SK-N-SH treated with all-trans-retinoic acid at 6 μM for 48 hours (cell line): ENCODE measurements around the gene SMAD5.

Experiments
- ATAC-seq: fragments of 200-7000 bp; cut with Tn5 transposase; 3 replicates; pipeline ENCODE4 v1.9.1; 2020; ENCODE audit warnings: mild to moderate bottlenecking, moderate library complexity
- ARNTL ChIP-seq: fragments of 450-650 bp; formaldehyde crosslinking; IDR thresholded peaks from 2 replicates; pipeline ENCODE4 v1.5.0; 2020; ENCODE audit warnings: low read depth, mild to moderate bottlenecking, moderate library complexity, borderline replicate concordance
- BACH2 ChIP-seq: fragments of 250-450 bp; sonication (Bioruptor Pico); IDR thresholded peaks from 2 replicates; pipeline ENCODE4 v1.9.0; 2021; ENCODE audit warnings: mild to moderate bottlenecking, borderline replicate concordance
- CSDC2 ChIP-seq: fragments of 250-450 bp; sonication (Bioruptor Pico); IDR thresholded peaks from 2 replicates; pipeline ENCODE4 v1.5.0; 2020; ENCODE audit warnings: mild to moderate bottlenecking, moderate library complexity
- ESRRG ChIP-seq: fragments of 250-450 bp; sonication (Bioruptor Pico); IDR thresholded peaks from 2 replicates; pipeline ENCODE4 v1.6.1; 2021; ENCODE audit warnings: mild to moderate bottlenecking
- GLIS3 ChIP-seq: fragments of 250-450 bp; sonication (Bioruptor Pico); IDR thresholded peaks from 2 replicates; pipeline ENCODE4 v1.5.0; 2020; ENCODE audit warnings: mild to moderate bottlenecking, moderate library complexity
- ISL1 ChIP-seq: fragments of 250-450 bp; sonication (Bioruptor Pico); IDR thresholded peaks from 2 replicates; pipeline ENCODE4 v2.1.2; 2022; ENCODE audit warnings: mild to moderate bottlenecking, moderate library complexity
- OSR1 ChIP-seq: fragments of 250-450 bp; sonication (Bioruptor Pico); IDR thresholded peaks from 2 replicates; pipeline ENCODE4 v1.8.0; 2022; ENCODE audit warnings: moderate library complexity, mild to moderate bottlenecking, inconsistent platforms
- RARB ChIP-seq: fragments of 250-450 bp; sonication (Bioruptor Pico); IDR thresholded peaks from 2 replicates; pipeline ENCODE4 v1.8.0; 2021; ENCODE audit warnings: mild to moderate bottlenecking, moderate library complexity
- TOX ChIP-seq: fragments of 250-450 bp; sonication (Bioruptor Pico); IDR thresholded peaks from 2 replicates; pipeline ENCODE4 v1.8.0; 2021; ENCODE audit warnings: mild to moderate bottlenecking, moderate library complexity, borderline replicate concordance
- ZFP30 ChIP-seq: fragments of 450-650 bp; formaldehyde crosslinking; IDR thresholded peaks from 2 replicates; pipeline ENCODE4 v1.5.0; 2022; ENCODE audit warnings: mild to moderate bottlenecking, moderate library complexity
- ZNF565 ChIP-seq: fragments of 450-650 bp; formaldehyde crosslinking; conservative IDR thresholded peaks from 2 replicates; pipeline ENCODE4 v1.5.0; 2020; ENCODE audit warnings: low read depth, mild to moderate bottlenecking, moderate library complexity
- ZNF70 ChIP-seq: fragments of 450-650 bp; formaldehyde crosslinking; IDR thresholded peaks from 2 replicates; pipeline ENCODE4 v1.5.0; 2020; ENCODE audit warnings: mild to moderate bottlenecking, moderate library complexity
- TF ChIP-seq, protein P1 (sequence below): fragments of 250-450 bp; sonication (Bioruptor Pico); IDR thresholded peaks from 2 replicates; pipeline ENCODE4 v1.5.1; 2020; ENCODE audit warnings: low read depth, mild to moderate bottlenecking, moderate library complexity
- TF ChIP-seq, protein P2 (sequence below): fragments of 250-450 bp; sonication (Bioruptor Pico); IDR thresholded peaks from 2 replicates; pipeline ENCODE4 v1.5.1; 2021; ENCODE audit warnings: mild to moderate bottlenecking, moderate library complexity
- TF ChIP-seq, protein P3 (sequence below): fragments of 250-450 bp; sonication (Bioruptor Pico); IDR thresholded peaks from 2 replicates; pipeline ENCODE4 v1.5.0; 2020; ENCODE audit warnings: mild to moderate bottlenecking, moderate library complexity

Gene SMAD5

DNA sequence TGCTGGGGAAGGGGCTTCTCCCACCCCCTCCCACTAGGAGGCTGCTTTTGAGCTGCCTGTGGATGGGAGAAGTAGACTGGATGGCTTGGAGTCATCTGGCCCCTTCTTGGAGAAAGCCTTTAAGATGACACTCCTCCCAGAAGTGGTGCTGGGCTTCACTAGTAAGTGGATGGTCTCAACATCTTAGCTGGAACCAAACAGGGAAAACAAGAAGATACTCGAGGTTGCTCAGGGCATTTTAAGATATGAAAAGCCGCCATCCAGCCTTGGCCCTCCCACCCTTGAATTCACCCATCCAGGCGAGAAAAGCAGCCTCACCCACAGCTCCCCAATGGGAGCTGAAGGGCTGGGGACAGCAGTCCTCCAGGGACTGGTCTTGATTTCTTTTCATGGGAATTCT lies 68.1 kb downstream of the SMAD5 start:
- no peak for ATAC-seq

DNA sequence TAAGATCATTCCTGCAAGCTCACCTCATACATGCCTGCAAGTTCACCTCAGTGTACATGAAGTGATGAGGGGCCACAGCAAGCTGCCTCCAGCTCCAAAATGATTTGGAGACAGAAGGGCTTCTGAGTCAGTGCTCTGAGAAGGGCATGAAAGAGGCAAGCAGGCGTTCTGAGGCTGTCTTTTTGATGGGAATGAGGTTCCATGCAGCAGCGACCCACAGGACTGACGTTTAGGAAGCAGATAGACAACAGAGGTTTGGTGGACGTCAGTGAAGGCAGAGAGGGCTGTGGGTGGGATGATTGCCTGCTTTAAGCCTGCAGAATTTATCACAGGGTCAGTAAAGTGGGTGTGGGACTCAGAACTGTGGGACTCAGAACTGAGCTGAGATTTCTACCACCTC lies 69.2 kb downstream of the SMAD5 start:
- ATAC-seq, result no peak
- TF ChIP-seq, protein P1, sequence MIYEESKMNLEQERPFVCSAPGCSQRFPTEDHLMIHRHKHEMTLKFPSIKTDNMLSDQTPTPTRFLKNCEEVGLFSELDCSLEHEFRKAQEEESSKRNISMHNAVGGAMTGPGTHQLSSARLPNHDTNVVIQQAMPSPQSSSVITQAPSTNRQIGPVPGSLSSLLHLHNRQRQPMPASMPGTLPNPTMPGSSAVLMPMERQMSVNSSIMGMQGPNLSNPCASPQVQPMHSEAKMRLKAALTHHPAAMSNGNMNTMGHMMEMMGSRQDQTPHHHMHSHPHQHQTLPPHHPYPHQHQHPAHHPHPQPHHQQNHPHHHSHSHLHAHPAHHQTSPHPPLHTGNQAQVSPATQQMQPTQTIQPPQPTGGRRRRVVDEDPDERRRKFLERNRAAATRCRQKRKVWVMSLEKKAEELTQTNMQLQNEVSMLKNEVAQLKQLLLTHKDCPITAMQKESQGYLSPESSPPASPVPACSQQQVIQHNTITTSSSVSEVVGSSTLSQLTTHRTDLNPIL, result no peak
- no peak for TF ChIP-seq BACH2 (CRISPR knock-in tag)

More for the DNA sequence above, 68.1 kb downstream of the SMAD5 start:
- TF ChIP-seq, protein P2, sequence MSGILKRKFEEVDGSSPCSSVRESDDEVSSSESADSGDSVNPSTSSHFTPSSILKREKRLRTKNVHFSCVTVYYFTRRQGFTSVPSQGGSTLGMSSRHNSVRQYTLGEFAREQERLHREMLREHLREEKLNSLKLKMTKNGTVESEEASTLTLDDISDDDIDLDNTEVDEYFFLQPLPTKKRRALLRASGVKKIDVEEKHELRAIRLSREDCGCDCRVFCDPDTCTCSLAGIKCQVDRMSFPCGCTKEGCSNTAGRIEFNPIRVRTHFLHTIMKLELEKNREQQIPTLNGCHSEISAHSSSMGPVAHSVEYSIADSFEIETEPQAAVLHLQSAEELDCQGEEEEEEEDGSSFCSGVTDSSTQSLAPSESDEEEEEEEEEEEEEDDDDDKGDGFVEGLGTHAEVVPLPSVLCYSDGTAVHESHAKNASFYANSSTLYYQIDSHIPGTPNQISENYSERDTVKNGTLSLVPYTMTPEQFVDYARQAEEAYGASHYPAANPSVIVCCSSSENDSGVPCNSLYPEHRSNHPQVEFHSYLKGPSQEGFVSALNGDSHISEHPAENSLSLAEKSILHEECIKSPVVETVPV, result no peak
- TF ChIP-seq ZNF70 (CRISPR knock-in tag), result no peak
- TF ChIP-seq GLIS3 (CRISPR knock-in tag), result no peak
- TF ChIP-seq, protein P3, sequence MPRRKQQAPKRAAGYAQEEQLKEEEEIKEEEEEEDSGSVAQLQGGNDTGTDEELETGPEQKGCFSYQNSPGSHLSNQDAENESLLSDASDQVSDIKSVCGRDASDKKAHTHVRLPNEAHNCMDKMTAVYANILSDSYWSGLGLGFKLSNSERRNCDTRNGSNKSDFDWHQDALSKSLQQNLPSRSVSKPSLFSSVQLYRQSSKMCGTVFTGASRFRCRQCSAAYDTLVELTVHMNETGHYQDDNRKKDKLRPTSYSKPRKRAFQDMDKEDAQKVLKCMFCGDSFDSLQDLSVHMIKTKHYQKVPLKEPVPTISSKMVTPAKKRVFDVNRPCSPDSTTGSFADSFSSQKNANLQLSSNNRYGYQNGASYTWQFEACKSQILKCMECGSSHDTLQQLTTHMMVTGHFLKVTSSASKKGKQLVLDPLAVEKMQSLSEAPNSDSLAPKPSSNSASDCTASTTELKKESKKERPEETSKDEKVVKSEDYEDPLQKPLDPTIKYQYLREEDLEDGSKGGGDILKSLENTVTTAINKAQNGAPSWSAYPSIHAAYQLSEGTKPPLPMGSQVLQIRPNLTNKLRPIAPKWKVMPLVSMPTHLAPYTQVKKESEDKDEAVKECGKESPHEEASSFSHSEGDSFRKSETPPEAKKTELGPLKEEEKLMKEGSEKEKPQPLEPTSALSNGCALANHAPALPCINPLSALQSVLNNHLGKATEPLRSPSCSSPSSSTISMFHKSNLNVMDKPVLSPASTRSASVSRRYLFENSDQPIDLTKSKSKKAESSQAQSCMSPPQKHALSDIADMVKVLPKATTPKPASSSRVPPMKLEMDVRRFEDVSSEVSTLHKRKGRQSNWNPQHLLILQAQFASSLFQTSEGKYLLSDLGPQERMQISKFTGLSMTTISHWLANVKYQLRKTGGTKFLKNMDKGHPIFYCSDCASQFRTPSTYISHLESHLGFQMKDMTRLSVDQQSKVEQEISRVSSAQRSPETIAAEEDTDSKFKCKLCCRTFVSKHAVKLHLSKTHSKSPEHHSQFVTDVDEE (CRISPR knock-in tag), result no peak
- TF ChIP-seq, protein P1, result no peak
- no peak for TF ChIP-seq OSR1 (CRISPR knock-in tag)
- TF ChIP-seq, all 23 proteins: peak for 0

DNA sequence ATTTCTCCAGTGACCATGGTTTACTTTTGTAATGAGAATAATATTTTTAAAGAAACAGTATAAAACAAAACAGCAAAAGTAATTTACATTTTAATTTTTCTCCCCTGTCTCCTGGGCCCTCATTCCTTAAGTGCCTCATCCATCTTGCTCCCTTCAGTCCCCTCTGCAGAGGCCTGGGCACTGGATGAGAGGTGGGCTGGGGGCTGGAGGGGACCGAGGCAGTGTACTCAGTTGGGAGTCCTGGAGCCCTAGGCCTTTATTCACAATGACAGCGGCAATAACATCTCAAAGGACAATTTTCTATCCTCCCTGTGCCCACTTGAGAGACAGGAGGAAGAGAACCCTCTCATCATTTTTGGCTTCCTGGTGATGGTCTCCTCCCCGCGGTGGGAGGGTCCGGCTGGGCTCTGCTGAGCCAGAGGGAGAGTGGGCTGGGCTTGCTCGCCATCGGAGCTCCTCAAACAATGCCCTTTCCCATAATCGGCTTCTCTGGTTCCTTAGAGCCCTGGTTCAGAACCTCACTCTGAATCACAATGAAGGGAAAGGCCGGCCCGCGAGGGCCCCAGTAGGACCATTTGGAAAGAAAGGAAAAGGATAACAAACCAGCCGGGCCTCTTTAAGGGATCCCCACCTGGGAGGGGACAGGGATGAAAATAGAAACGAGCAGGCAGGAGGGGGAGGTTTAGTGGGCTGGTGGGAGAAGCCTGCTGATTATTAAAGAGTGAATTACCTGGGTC lies 70.0 kb downstream of the SMAD5 start:
- TF ChIP-seq ISL1 (CRISPR knock-in tag) (no peak), GLIS3 (CRISPR knock-in tag) (no peak), ESRRG (no peak), ZNF70 (CRISPR knock-in tag) (no peak), BACH2 (CRISPR knock-in tag) (no peak), CSDC2 (no peak), ZFP30 (CRISPR knock-in tag) (no peak), ZNF565 (CRISPR knock-in tag) (no peak), ARNTL (CRISPR knock-in tag) (no peak), TOX (CRISPR knock-in tag) (no peak), RARB (CRISPR knock-in tag) (no peak), OSR1 (CRISPR knock-in tag) (no peak)
- TF ChIP-seq, protein P1, result no peak
- TF ChIP-seq, protein P3 (CRISPR knock-in tag), result no peak
- ATAC-seq, result no peak
